SK-N-SH treated with all-trans-retinoic acid at 6 μM for 48 hours (cell line): ENCODE results near the gene PPP2R3B.

Experiments
- ATAC-seq: fragments of 200-7000 bp; cut with Tn5 transposase; 3 replicates; pipeline ENCODE4 v1.9.1; 2020; ENCODE audit warnings: mild to moderate bottlenecking, moderate library complexity
- CSDC2 ChIP-seq: fragments of 250-450 bp; sonication (Bioruptor Pico); IDR thresholded peaks from 2 replicates; pipeline ENCODE4 v1.5.0; 2020; ENCODE audit warnings: mild to moderate bottlenecking, moderate library complexity
- ESRRG ChIP-seq: fragments of 250-450 bp; sonication (Bioruptor Pico); IDR thresholded peaks from 2 replicates; pipeline ENCODE4 v1.6.1; 2021; ENCODE audit warnings: mild to moderate bottlenecking
- GLIS3 ChIP-seq: fragments of 250-450 bp; sonication (Bioruptor Pico); IDR thresholded peaks from 2 replicates; pipeline ENCODE4 v1.5.0; 2020; ENCODE audit warnings: mild to moderate bottlenecking, moderate library complexity
- ISL1 ChIP-seq: fragments of 250-450 bp; sonication (Bioruptor Pico); IDR thresholded peaks from 2 replicates; pipeline ENCODE4 v2.1.2; 2022; ENCODE audit warnings: mild to moderate bottlenecking, moderate library complexity
- OSR1 ChIP-seq: fragments of 250-450 bp; sonication (Bioruptor Pico); IDR thresholded peaks from 2 replicates; pipeline ENCODE4 v1.8.0; 2022; ENCODE audit warnings: moderate library complexity, mild to moderate bottlenecking, inconsistent platforms
- PPARA ChIP-seq: fragments of 250-450 bp; sonication (Bioruptor Pico); IDR thresholded peaks from 2 replicates; pipeline ENCODE4 v1.5.0; 2020; ENCODE audit warnings: mild to moderate bottlenecking, borderline replicate concordance
- RARB ChIP-seq: fragments of 250-450 bp; sonication (Bioruptor Pico); IDR thresholded peaks from 2 replicates; pipeline ENCODE4 v1.8.0; 2021; ENCODE audit warnings: mild to moderate bottlenecking, moderate library complexity
- TCF4 ChIP-seq: fragments of 250-450 bp; sonication (Bioruptor Pico); IDR thresholded peaks from 2 replicates; pipeline ENCODE4 v1.8.0; 2021; ENCODE audit warnings: mild to moderate bottlenecking, moderate library complexity, borderline replicate concordance
- TOX ChIP-seq: fragments of 250-450 bp; sonication (Bioruptor Pico); IDR thresholded peaks from 2 replicates; pipeline ENCODE4 v1.8.0; 2021; ENCODE audit warnings: mild to moderate bottlenecking, moderate library complexity, borderline replicate concordance
- ZC3H10 ChIP-seq: fragments of 250-450 bp; sonication (Bioruptor Pico); IDR thresholded peaks from 2 replicates; pipeline ENCODE4 v1.5.1; 2021; ENCODE audit warnings: mild to moderate bottlenecking, moderate library complexity
- ZFP30 ChIP-seq: fragments of 450-650 bp; formaldehyde crosslinking; IDR thresholded peaks from 2 replicates; pipeline ENCODE4 v1.5.0; 2022; ENCODE audit warnings: mild to moderate bottlenecking, moderate library complexity
- ZNF565 ChIP-seq: fragments of 450-650 bp; formaldehyde crosslinking; conservative IDR thresholded peaks from 2 replicates; pipeline ENCODE4 v1.5.0; 2020; ENCODE audit warnings: low read depth, mild to moderate bottlenecking, moderate library complexity
- ZNF70 ChIP-seq: fragments of 450-650 bp; formaldehyde crosslinking; IDR thresholded peaks from 2 replicates; pipeline ENCODE4 v1.5.0; 2020; ENCODE audit warnings: mild to moderate bottlenecking, moderate library complexity
- TF ChIP-seq, protein P1 (sequence below): fragments of 250-450 bp; sonication (Bioruptor Pico); IDR thresholded peaks from 2 replicates; pipeline ENCODE4 v1.8.0; 2020; ENCODE audit warnings: mild to moderate bottlenecking, moderate library complexity, borderline replicate concordance
- TF ChIP-seq, protein P2 (sequence below): fragments of 250-450 bp; sonication (Bioruptor Pico); IDR thresholded peaks from 2 replicates; pipeline ENCODE4 v1.8.0; 2021; ENCODE audit warnings: low read depth, mild to moderate bottlenecking, moderate library complexity, borderline replicate concordance
- TF ChIP-seq, protein P3 (sequence below): fragments of 250-450 bp; sonication (Bioruptor Pico); IDR thresholded peaks from 2 replicates; pipeline ENCODE4 v1.5.0; 2020; ENCODE audit warnings: mild to moderate bottlenecking, moderate library complexity
- TF ChIP-seq, protein P4 (sequence below): fragments of 250-450 bp; sonication (Bioruptor Pico); IDR thresholded peaks from 2 replicates; pipeline ENCODE4 v1.5.1; 2021; ENCODE audit warnings: mild to moderate bottlenecking, moderate library complexity

Gene PPP2R3B

DNA sequence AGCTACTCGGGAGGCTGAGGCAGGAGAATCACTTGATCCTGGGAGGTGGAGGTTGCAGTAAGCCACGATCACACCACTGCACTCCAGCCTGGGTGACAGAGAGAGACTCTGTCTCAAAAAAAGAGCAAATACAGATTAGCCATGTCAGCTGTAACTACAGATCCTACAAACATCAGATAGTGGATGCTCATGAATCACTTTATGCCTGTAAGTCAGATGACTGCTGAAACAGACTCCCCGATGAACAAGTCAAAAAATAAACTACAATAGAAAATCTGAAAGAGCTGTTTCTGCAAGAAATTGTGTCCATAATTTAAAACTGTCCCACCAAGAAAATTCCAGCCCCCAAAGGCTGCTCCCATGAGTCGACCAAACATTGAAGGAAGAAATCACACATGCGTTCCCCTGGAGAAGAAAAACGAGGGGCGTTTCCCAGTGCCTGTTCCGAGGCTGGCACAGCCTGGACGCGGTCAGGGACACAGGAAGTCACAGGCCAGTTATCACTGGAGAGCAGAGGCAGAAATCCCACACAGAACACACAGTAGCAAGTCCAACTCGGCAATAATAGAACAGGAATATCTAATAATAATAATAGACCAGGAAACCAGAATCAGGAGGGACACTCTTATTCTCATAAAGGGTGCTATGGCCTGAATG, 38.1 kb downstream of the PPP2R3B start:
- no peak for ATAC-seq
- no peak for TF ChIP-seq CSDC2 (CRISPR knock-in tag)
- TF ChIP-seq, protein P1, sequence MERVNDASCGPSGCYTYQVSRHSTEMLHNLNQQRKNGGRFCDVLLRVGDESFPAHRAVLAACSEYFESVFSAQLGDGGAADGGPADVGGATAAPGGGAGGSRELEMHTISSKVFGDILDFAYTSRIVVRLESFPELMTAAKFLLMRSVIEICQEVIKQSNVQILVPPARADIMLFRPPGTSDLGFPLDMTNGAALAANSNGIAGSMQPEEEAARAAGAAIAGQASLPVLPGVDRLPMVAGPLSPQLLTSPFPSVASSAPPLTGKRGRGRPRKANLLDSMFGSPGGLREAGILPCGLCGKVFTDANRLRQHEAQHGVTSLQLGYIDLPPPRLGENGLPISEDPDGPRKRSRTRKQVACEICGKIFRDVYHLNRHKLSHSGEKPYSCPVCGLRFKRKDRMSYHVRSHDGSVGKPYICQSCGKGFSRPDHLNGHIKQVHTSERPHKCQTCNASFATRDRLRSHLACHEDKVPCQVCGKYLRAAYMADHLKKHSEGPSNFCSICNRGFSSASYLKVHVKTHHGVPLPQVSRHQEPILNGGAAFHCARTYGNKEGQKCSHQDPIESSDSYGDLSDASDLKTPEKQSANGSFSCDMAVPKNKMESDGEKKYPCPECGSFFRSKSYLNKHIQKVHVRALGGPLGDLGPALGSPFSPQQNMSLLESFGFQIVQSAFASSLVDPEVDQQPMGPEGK = no peak
- TF ChIP-seq, protein P2, sequence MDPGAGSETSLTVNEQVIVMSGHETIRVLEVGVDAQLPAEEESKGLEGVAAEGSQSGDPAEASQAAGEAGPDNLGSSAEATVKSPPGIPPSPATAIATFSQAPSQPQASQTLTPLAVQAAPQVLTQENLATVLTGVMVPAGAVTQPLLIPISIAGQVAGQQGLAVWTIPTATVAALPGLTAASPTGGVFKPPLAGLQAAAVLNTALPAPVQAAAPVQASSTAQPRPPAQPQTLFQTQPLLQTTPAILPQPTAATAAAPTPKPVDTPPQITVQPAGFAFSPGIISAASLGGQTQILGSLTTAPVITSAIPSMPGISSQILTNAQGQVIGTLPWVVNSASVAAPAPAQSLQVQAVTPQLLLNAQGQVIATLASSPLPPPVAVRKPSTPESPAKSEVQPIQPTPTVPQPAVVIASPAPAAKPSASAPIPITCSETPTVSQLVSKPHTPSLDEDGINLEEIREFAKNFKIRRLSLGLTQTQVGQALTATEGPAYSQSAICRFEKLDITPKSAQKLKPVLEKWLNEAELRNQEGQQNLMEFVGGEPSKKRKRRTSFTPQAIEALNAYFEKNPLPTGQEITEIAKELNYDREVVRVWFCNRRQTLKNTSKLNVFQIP (CRISPR knock-in tag) = no peak
- TF ChIP-seq TCF4 (CRISPR knock-in tag) = no peak
- no peak for TF ChIP-seq ESRRG (CRISPR knock-in tag)
- no peak for TF ChIP-seq RARB (CRISPR knock-in tag)
- TF ChIP-seq ZNF565 (CRISPR knock-in tag) = no peak
- no peak for TF ChIP-seq ISL1 (CRISPR knock-in tag)
- no peak for TF ChIP-seq TOX
- TF ChIP-seq OSR1 (CRISPR knock-in tag) = no peak
- TF ChIP-seq, protein P3, sequence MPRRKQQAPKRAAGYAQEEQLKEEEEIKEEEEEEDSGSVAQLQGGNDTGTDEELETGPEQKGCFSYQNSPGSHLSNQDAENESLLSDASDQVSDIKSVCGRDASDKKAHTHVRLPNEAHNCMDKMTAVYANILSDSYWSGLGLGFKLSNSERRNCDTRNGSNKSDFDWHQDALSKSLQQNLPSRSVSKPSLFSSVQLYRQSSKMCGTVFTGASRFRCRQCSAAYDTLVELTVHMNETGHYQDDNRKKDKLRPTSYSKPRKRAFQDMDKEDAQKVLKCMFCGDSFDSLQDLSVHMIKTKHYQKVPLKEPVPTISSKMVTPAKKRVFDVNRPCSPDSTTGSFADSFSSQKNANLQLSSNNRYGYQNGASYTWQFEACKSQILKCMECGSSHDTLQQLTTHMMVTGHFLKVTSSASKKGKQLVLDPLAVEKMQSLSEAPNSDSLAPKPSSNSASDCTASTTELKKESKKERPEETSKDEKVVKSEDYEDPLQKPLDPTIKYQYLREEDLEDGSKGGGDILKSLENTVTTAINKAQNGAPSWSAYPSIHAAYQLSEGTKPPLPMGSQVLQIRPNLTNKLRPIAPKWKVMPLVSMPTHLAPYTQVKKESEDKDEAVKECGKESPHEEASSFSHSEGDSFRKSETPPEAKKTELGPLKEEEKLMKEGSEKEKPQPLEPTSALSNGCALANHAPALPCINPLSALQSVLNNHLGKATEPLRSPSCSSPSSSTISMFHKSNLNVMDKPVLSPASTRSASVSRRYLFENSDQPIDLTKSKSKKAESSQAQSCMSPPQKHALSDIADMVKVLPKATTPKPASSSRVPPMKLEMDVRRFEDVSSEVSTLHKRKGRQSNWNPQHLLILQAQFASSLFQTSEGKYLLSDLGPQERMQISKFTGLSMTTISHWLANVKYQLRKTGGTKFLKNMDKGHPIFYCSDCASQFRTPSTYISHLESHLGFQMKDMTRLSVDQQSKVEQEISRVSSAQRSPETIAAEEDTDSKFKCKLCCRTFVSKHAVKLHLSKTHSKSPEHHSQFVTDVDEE = no peak
- TF ChIP-seq, protein P4, sequence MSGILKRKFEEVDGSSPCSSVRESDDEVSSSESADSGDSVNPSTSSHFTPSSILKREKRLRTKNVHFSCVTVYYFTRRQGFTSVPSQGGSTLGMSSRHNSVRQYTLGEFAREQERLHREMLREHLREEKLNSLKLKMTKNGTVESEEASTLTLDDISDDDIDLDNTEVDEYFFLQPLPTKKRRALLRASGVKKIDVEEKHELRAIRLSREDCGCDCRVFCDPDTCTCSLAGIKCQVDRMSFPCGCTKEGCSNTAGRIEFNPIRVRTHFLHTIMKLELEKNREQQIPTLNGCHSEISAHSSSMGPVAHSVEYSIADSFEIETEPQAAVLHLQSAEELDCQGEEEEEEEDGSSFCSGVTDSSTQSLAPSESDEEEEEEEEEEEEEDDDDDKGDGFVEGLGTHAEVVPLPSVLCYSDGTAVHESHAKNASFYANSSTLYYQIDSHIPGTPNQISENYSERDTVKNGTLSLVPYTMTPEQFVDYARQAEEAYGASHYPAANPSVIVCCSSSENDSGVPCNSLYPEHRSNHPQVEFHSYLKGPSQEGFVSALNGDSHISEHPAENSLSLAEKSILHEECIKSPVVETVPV (CRISPR knock-in tag) = no peak
- no peak for TF ChIP-seq PPARA (CRISPR knock-in tag)
- no peak for TF ChIP-seq ZNF70 (CRISPR knock-in tag)

DNA sequence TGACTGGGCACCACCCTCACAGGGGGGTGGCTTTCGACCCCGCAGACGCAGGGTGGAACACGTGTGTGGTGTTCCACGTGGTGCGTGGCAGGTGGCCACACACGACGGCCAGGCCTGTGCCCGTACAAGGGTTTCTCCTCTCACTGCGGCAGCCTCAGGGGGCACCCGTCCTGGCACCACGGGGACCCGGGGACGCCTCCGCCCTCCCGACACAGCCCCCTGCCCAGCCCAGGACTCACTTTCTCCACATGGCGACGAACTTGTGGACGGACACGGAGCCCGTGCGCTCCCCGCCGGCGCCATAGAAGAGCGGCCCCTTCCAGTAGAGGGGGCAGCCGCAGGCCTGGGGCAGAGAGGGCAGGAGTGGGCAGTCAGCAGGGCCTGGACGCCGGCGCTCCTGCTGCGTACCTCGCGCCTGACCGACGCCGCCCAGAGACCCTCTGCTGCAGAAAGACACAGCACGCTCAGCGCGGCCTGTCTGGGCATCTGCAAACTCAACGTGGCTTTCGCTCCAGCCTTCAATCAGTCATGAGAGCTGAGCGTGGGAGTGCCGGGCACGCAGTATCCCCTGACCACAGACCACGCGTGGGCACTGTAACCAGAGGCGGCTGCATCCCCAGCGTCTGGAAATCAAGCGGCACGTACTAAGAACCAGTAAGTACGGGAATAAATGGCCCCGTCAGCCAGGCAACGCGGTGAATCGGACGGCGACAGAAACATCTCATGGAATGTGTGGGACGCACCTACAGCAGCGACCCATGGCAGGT, 39.2 kb downstream of the PPP2R3B start:
- no peak for ATAC-seq
- TF ChIP-seq GLIS3 (CRISPR knock-in tag) (no peak), ZC3H10 (CRISPR knock-in tag) (no peak), CSDC2 (CRISPR knock-in tag) (no peak), ZFP30 (CRISPR knock-in tag) (no peak), OSR1 (CRISPR knock-in tag) (no peak), RARB (CRISPR knock-in tag) (no peak), TCF4 (CRISPR knock-in tag) (no peak), PPARA (CRISPR knock-in tag) (no peak), ZNF565 (CRISPR knock-in tag) (no peak)
- TF ChIP-seq, protein P3 = no peak
- TF ChIP-seq, protein P2 (CRISPR knock-in tag) = no peak
- TF ChIP-seq, protein P4 (CRISPR knock-in tag) = no peak
- TF ChIP-seq, all 23 proteins: peak for 0
